Measurements from ENCODE around the gene PRSS35. TPM values are rescaled to one million over a fixed set of nuclear protein-coding genes. Genes with fewer than 3 reads are reported as not detected.
"Not testable (repeated sequence)": the region's sequence is repeated elsewhere in the genome, so short reads cannot be mapped to it uniquely, and the experiment has no call there.

PRSS35 gene
- not detected for total RNA-seq

- DNase-seq (ENCODE audit: low read depth in 2 of 3, low spot score in 2 of 3): peak in 2 of 3 donors; percentile 35 to 45
Measured at GRCh38 chr6:83511901-83512681, at the start of gene PRSS35. TSS of gene PRSS35 (plus strand) at chr6:83512534. CDS start at chr6:83523442, 10,908 bp downstream.

- no peak for DNase-seq (ENCODE audit: low read depth in 2 of 3, low spot score in 2 of 3)
Measured at GRCh38 chr6:83463886-83464285, 48.4 kb upstream of the PRSS35 start.

GRCh38 chr6:83464381-83465140 lies 47.8 kb upstream of the PRSS35 start:
- no peak for DNase-seq (ENCODE audit: low read depth in 2 of 3, low spot score in 2 of 3)

- DNase-seq (ENCODE audit: low read depth in 2 of 3, low spot score in 2 of 3): no peak
Measured at GRCh38 chr6:83466328-83466727, 46.0 kb upstream of the PRSS35 start.

GRCh38 chr6:83467620-83468036 lies 44.7 kb upstream of the PRSS35 start:
- DNase-seq (ENCODE audit: low read depth in 2 of 3, low spot score in 2 of 3): peak in 2 of 3 donors; percentile 87 to 97

- DNase-seq (ENCODE audit: low read depth in 2 of 3, low spot score in 2 of 3): no peak
Measured at GRCh38 chr6:83470001-83470400, 42.3 kb upstream of the PRSS35 start.

GRCh38 chr6:83470587-83470986 lies 41.7 kb upstream of the PRSS35 start:
- DNase-seq (ENCODE audit: low read depth in 2 of 3, low spot score in 2 of 3): no peak

GRCh38 chr6:83472767-83473166 lies 39.6 kb upstream of the PRSS35 start:
- DNase-seq (ENCODE audit: low read depth in 2 of 3, low spot score in 2 of 3): no peak

- DNase-seq (ENCODE audit: low read depth in 2 of 3, low spot score in 2 of 3): no peak
Measured at GRCh38 chr6:83474309-83474708, 38.0 kb upstream of the PRSS35 start.

- no peak for DNase-seq (ENCODE audit: low read depth in 2 of 3, low spot score in 2 of 3)
Measured at GRCh38 chr6:83476971-83477370, 35.4 kb upstream of the PRSS35 start.

- DNase-seq (ENCODE audit: low read depth in 2 of 3, low spot score in 2 of 3): no peak
Measured at GRCh38 chr6:83479389-83479788, 32.9 kb upstream of the PRSS35 start.

GRCh38 chr6:83480470-83480869 lies 31.9 kb upstream of the PRSS35 start:
- DNase-seq (ENCODE audit: low read depth in 2 of 3, low spot score in 2 of 3): no peak

GRCh38 chr6:83481938-83482337 lies 30.4 kb upstream of the PRSS35 start:
- not testable (repeated sequence) for DNase-seq (ENCODE audit: low read depth in 2 of 3, low spot score in 2 of 3)

GRCh38 chr6:83488448-83488847 lies 23.9 kb upstream of the PRSS35 start:
- DNase-seq (ENCODE audit: low read depth in 2 of 3, low spot score in 2 of 3): no peak

- no peak for DNase-seq (ENCODE audit: low read depth in 2 of 3, low spot score in 2 of 3)
Measured at GRCh38 chr6:83488861-83489260, 23.5 kb upstream of the PRSS35 start.

- no peak for DNase-seq (ENCODE audit: low read depth in 2 of 3, low spot score in 2 of 3)
Measured at GRCh38 chr6:83490217-83490807, 22.0 kb upstream of the PRSS35 start.

- DNase-seq (ENCODE audit: low read depth in 2 of 3, low spot score in 2 of 3): no peak
Measured at GRCh38 chr6:83505356-83505755, 7.0 kb upstream of the PRSS35 start.

GRCh38 chr6:83509441-83509840 lies 2.9 kb upstream of the PRSS35 start:
- DNase-seq (ENCODE audit: low read depth in 2 of 3, low spot score in 2 of 3): no peak

- DNase-seq (ENCODE audit: low read depth in 2 of 3, low spot score in 2 of 3): no peak
Measured at GRCh38 chr6:83510791-83511190, 1.5 kb upstream of the PRSS35 start.

GRCh38 chr6:83511266-83511665 lies 1.1 kb upstream of the PRSS35 start:
- no peak for DNase-seq (ENCODE audit: low read depth in 2 of 3, low spot score in 2 of 3)

GRCh38 chr6:83514466-83514865 lies 2.1 kb downstream of the PRSS35 start:
- DNase-seq (ENCODE audit: low read depth in 2 of 3, low spot score in 2 of 3): no peak

All from hematopoietic multipotent progenitor cell (in vitro differentiated cells).